Thyroid gland (tissue), 4 donors: ENCODE measurements around the gene POLN. TPM values are rescaled to one million over a fixed set of nuclear protein-coding genes. Genes with fewer than 3 reads are reported as not detected.
A peak's percentile ranks its signal among the peaks of the same experiment; 100 is the strongest.

Experiments
- DNase-seq, 2 donors: peaks; one replicate each; pipeline ENCODE4 v3.0.0-alpha.2; 2019
- H3K27ac ChIP-seq, 3 donors: fragments of 200-600 bp; sonication (generic); 1 replicate in 2 of 3; 2 replicates in 1 of 3; pipeline ENCODE4 v1.5.1; 2016 to 2019; ENCODE audit warnings: mild to moderate bottlenecking in 1 of 3, moderate library complexity in 1 of 3
- H3K27me3 ChIP-seq: fragments of 200-600 bp; sonication (generic); one replicate; pipeline ENCODE4 v1.5.1; 2019
- H3K36me3 ChIP-seq, 2 donors: fragments of 200-600 bp; sonication (generic); one replicate each; pipeline ENCODE4 v1.5.1; 2016 to 2019
- H3K4me1 ChIP-seq, 2 donors: fragments of 200-600 bp; sonication (generic); one replicate each; pipeline ENCODE4 v1.5.1; 2017 to 2019
- H3K4me3 ChIP-seq, 3 donors: fragments of 200-600 bp; sonication (generic); replicated peaks in 1 of 3; 1 replicate in 2 of 3; 2 replicates in 1 of 3; pipeline ENCODE4 v1.5.1; 2016; ENCODE audit warnings: mild to moderate bottlenecking in 1 of 3
- H3K9me3 ChIP-seq: fragments of 200-600 bp; sonication (generic); one replicate; pipeline ENCODE4 v1.5.1; 2017
- CTCF ChIP-seq, 6 experiments: fragments of 200-600 bp in 3 of 6; fragments of 450-650 bp in 3 of 6; sonication (generic) in 3 of 6; IDR thresholded peaks; one replicate each; pipeline ENCODE4 v1.5.1; 2016 to 2019; ENCODE audit warnings: antibody characterized with exemption in 6 of 6, mild to moderate bottlenecking in 2 of 6, inconsistent platforms in 1 of 6, moderate library complexity in 1 of 6
- POLR2A ChIP-seq, 2 donors: fragments of 450-650 bp; IDR thresholded peaks; one replicate each; pipeline ENCODE4 v1.6.1; 2017; ENCODE audit warnings: antibody characterized with exemption in 2 of 2, mild to moderate bottlenecking in 2 of 2, moderate library complexity in 1 of 2
- WGBS, 2 donors: methylation state at CpG; one replicate each; pipeline ENCODE4 v1.1.5; 2017; 5-methylcytosine and 5-hydroxymethylcytosine counted together
- intact Hi-C: fragments of 100-400 bp; cut with DNase I; formaldehyde crosslinking; loops from one replicate; pipeline ENCODE4 v1.15.1; 2023
- total RNA-seq, 4 donors: library from RNA; depleted of rRNA; stranded (reverse); fragments of >200 nt; gene quantifications; one replicate each; pipeline ENCODE4 v1.2.3, GENCODE V29; 2016

Gene POLN
- total RNA-seq, 4 donors from 2014 or later = 1.5 to 5.4 (median 3.0) TPM

GRCh38 chr4:2263926-2264321 lies 22.0 kb upstream of the POLN start:
- no peaks in the 10 kb centered on the region for H3K9me3 ChIP-seq
- WGBS, 2 donors = 81 to 87% methylated on average over 3 to 4 of the region's 6 CpGs
- no peaks in the 10 kb centered on the region for H3K36me3 ChIP-seq
- no peak overlapping the region for H3K27ac ChIP-seq
- intact Hi-C loops = loop anchor here (5.0 kb wide), 1 partner anchor 153 kb away; the partner anchor contains the start of genes CFAP99 and ZFYVE28
- no peak for DNase-seq
- no peak overlapping the region for H3K4me3 ChIP-seq
- no peaks in the 10 kb centered on the region for H3K27me3 ChIP-seq
- H3K4me1 ChIP-seq = peaks cover 45 to 49% of the 10 kb centered on the region in 2 donors
- TF ChIP-seq CTCF (IDR thresholded peaks at IDR 0.05) = no peak
- no peak for TF ChIP-seq POLR2A (IDR thresholded peaks at IDR 0.05)

- intact Hi-C loops = loop anchor here (5.0 kb wide), 1 partner anchor 154 kb away; the partner anchor contains the start of genes CFAP99 and ZFYVE28
- TF ChIP-seq CTCF (IDR thresholded peaks at IDR 0.05) (no peak), POLR2A (IDR thresholded peaks at IDR 0.05) (no peak)
- Histone ChIP-seq H3K9me3 (no peaks in the 10 kb centered on the region), H3K4me3 (peak overlapping the region in 2 of 3 donors; percentile 27 to 45), H3K27me3 (no peaks in the 10 kb centered on the region), H3K4me1 (peaks cover 55 to 60% of the 10 kb centered on the region in 2 donors), H3K36me3 (peaks cover 0 to 5% of the 10 kb centered on the region in 2 donors), H3K27ac (peak overlapping the region; percentile 94 to 96 (median 96))
- no peak for DNase-seq
- WGBS, 2 donors = 53 to 59% methylated on average over 12 to 13 of the region's 13 CpGs
These were observed 21.0 kb upstream of the POLN start for GRCh38 chr4:2262944-2263250.

GRCh38 chr4:2262145-2262943 lies 20.4 kb upstream of the POLN start:
- Histone ChIP-seq H3K27ac (peak overlapping the region; percentile 94 to 96 (median 96)), H3K27me3 (no peaks in the 10 kb centered on the region), H3K36me3 (peaks cover 3 to 5% of the 10 kb centered on the region in 2 donors), H3K4me1 (peaks cover 61 to 65% of the 10 kb centered on the region in 2 donors), H3K4me3 (peak overlapping the region in 2 of 3 donors; percentile 27 to 45), H3K9me3 (no peaks in the 10 kb centered on the region)
- 0% methylated on average over 6 to 7 of the region's 98 CpGs for WGBS, 2 donors
- TF ChIP-seq CTCF (IDR thresholded peaks at IDR 0.05) (no peak), POLR2A (IDR thresholded peaks at IDR 0.05) (peak; percentile 80 to 98)
- peak; percentile 100 for DNase-seq
- intact Hi-C loops = loop anchor here (5.0 kb wide), 1 partner anchor 155 kb away; the partner anchor contains the start of genes CFAP99 and ZFYVE28

GRCh38 chr4:2261853-2262144 lies 19.9 kb upstream of the POLN start, which contains the start of gene MXD4:
Gene MXD4, minus strand, starts transcription at chr4:2262109. Its CDS starts 129 bp downstream, at chr4:2261980.
- H3K36me3 ChIP-seq = peaks cover 3 to 5% of the 10 kb centered on the region in 2 donors
- no peaks in the 10 kb centered on the region for H3K27me3 ChIP-seq
- TF ChIP-seq CTCF (IDR thresholded peaks at IDR 0.05) (no peak), POLR2A (IDR thresholded peaks at IDR 0.05) (peak in 1 of 2 donors; percentile 31)
- 2% methylated on average over 12 of the region's 46 CpGs; no CpG with 5 or more reads in 1 of the 2 donors for WGBS, 2 donors
- no peaks in the 10 kb centered on the region for H3K9me3 ChIP-seq
- intact Hi-C loops = loop anchor here (5.0 kb wide), 1 partner anchor 156 kb away; the partner anchor contains the start of genes CFAP99 and ZFYVE28
- H3K27ac ChIP-seq = peak within 1 kb of the TSS; percentile 96
- H3K4me3 ChIP-seq = peak within 1 kb of the TSS; percentile 69 to 92 (median 82)
- peaks cover 65 to 70% of the 10 kb centered on the region in 2 donors for H3K4me1 ChIP-seq
- no peak for DNase-seq
